Activated CD4-positive, alpha-beta memory T cell treated with anti-CD3 and anti-CD28 coated beads for 36 hours (primary cell): ENCODE data around the gene NRG2. TPM values are rescaled to one million over a fixed set of nuclear protein-coding genes. Genes with fewer than 3 reads are reported as not detected.

ENCODE experiments used
- CTCF ChIA-PET: fragments of 350-600 bp; sonication (Branson Sonifier 250); formaldehyde crosslinking; loops from one replicate; lab custom pipeline; 2021; ENCODE audit warnings: antibody characterized with exemption, inconsistent platforms; lab: Charles Lee
- POLR2A ChIA-PET: fragments of 350-600 bp; sonication (Branson Sonifier 250); formaldehyde crosslinking; loops from one replicate; lab custom pipeline; 2021; ENCODE audit warnings: antibody characterized with exemption; lab: Charles Lee
- DNase-seq: peaks from one replicate; pipeline ENCODE4 v3.0.0-alpha.2; 2020
- H3K27ac Mint-ChIP-seq: one replicate; pipeline ENCODE4 v1.8.0; 2021; ENCODE audit warnings: mixed read lengths
- H3K27me3 Mint-ChIP-seq: one replicate; pipeline ENCODE4 v1.8.0; 2021; ENCODE audit warnings: mixed read lengths
- H3K36me3 Mint-ChIP-seq: one replicate; pipeline ENCODE4 v1.8.0; 2021; ENCODE audit warnings: mixed read lengths
- H3K4me1 Mint-ChIP-seq: one replicate; pipeline ENCODE4 v1.8.0; 2021; ENCODE audit warnings: low read depth, mixed read lengths
- H3K4me3 Mint-ChIP-seq: one replicate; pipeline ENCODE4 v1.8.0; 2021; ENCODE audit warnings: mild to moderate bottlenecking, mixed read lengths
- H3K9me3 Mint-ChIP-seq: one replicate; pipeline ENCODE4 v1.8.0; 2021; ENCODE audit warnings: mixed read lengths
- intact Hi-C: fragments of 100-400 bp; cut with micrococcal nuclease; formaldehyde crosslinking; loops from one replicate; pipeline ENCODE4 v1.15.1; 2023
- total RNA-seq, 2 experiments: library from RNA; stranded (reverse); gene quantifications; one replicate each; pipeline ENCODE4 v1.2.3, GENCODE V29; 2021

The NRG2 gene
- total RNA-seq, 2 experiments from 2014 or later = not detected

GRCh38 chr5:139964994-139965565, 78.0 kb downstream of the NRG2 start:
- intact Hi-C loops = loop anchor here (5.0 kb wide), 1 partner anchor 83 kb away; no protein-coding TSS in a partner anchor
- DNase-seq = no peak
- Mint-ChIP-seq H3K27me3 (no peaks in the 10 kb centered on the region), H3K27ac (no peak overlapping the region), H3K36me3 (no peaks in the 10 kb centered on the region), H3K9me3 (no peaks in the 10 kb centered on the region), H3K4me1 (no peaks in the 10 kb centered on the region), H3K4me3 (no peak overlapping the region)
- POLR2A ChIA-PET = no interaction called here
- CTCF ChIA-PET = interaction anchor here (0.6 to 9.9 kb wide), 2 partner anchors 15 to 175 kb away, joined by 3 to 296 read pairs; no protein-coding TSS in a partner anchor

DNA sequence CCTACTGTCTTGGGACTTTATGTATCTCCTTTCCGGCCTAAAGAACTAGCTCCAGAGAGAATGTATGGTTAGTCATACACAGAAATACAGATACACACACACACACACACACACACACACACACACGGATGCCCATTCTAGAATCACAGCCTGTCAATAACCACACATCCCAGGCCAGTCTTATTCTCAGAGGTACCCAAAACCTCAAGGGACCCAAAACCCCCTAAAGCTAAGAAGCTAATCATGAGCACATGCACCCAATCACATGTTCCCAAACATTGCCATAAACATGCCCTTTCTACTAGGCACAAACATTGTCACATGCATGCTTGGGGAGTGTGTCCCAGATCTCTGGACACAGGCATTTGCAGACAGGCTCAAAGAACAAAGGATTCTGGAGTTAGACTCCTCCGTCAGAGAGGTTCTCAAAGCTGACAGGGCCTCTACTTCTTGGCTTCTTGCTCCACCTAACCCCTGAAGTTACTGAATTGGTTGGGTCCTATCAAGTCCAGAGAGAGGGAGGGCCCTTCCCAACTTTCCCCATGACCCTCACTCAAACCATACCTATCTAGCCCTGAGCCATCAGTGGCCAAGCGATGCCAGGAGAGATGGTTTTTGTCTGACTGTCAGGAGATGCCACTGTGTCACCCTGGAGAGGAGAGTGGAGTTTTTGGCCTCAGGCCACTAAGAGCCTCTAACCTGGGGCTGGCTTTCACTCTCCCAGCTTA, 78.7 kb downstream of the NRG2 start:
- Mint-ChIP-seq H3K27me3 (no peaks in the 10 kb centered on the region), H3K4me1 (no peaks in the 10 kb centered on the region), H3K4me3 (no peak overlapping the region), H3K36me3 (no peaks in the 10 kb centered on the region), H3K9me3 (no peaks in the 10 kb centered on the region), H3K27ac (no peak overlapping the region)
- intact Hi-C loops = no loop called here
- DNase-seq = no peak
- POLR2A ChIA-PET = no interaction called here
- CTCF ChIA-PET = interaction anchor here (9.9 kb wide), 1 partner anchor 174 kb away, joined by 296 read pairs; no protein-coding TSS in a partner anchor

DNA sequence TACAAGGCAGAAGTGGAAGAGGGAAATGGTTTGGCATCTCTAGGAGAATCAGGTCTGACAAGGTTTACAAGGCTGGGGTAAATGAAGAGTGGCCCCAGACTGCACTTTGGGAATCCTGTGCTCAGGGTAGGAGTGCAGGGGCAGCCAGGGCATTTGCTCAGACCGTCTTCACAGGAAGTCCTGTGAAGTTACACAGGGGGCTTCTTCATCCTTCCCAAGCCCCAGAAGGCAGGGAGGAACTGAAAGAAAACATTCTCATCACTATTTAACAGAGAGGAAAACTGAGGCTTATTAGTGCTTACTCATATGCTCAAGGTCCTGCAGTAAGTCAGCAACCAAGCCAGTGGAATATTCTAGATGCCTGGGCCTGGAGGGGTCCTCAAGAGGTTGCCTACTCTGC, 80.7 kb downstream of the NRG2 start:
- Mint-ChIP-seq H3K4me1 (no peaks in the 10 kb centered on the region), H3K27ac (no peak overlapping the region), H3K27me3 (no peaks in the 10 kb centered on the region), H3K9me3 (no peaks in the 10 kb centered on the region), H3K4me3 (no peak overlapping the region), H3K36me3 (no peaks in the 10 kb centered on the region)
- no peak for DNase-seq
- intact Hi-C loops = no loop called here
- ChIA-PET CTCF (interaction anchor here (1.0 kb wide), 1 partner anchor 175 kb away, joined by 3 read pairs; no protein-coding TSS in a partner anchor), POLR2A (no interaction called here)

DNA sequence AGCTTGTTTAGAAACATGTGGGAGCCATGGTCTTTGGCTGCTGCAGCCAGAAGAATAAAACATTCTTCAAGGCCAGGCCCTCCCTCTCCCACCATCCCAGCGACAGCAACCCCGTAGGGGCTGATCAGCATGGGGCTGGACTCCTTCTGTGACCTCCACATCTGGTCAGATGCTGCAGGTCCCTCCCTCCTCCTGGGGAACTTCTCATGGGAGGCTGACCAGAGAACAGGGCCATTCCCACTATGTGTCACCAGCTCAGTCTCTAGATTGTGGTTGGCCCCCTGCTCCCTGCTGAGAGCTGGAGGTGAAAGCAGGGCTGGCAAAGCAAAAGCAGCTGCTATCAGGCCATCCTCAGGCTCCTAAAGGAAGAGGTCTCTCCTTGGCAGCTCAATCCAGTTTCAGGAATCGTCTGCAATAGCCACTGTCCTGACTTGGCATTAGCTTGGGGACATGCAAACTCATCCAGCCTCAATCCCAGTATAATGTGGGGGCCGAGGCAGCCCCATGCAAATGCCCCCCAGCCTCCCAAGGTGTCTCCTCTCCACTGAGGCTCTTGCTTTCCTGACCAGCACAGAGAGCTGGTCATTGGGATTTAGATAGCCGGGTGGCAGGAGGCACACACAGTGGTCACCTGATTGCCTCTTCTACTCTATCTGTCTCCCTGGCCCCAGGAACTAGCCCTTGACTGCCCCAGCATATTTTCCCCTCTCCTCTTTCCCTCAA, 81.5 kb downstream of the NRG2 start:
- CTCF ChIA-PET = interaction anchor here (0.8 to 1.0 kb wide), 2 partner anchors 174 kb away, joined by 3 read pairs; no protein-coding TSS in a partner anchor
- no peaks in the 10 kb centered on the region for H3K9me3 Mint-ChIP-seq
- POLR2A ChIA-PET = no interaction called here
- H3K4me1 Mint-ChIP-seq = no peaks in the 10 kb centered on the region
- DNase-seq = no peak
- no peak overlapping the region for H3K27ac Mint-ChIP-seq
- H3K4me3 Mint-ChIP-seq = no peak overlapping the region
- no peaks in the 10 kb centered on the region for H3K27me3 Mint-ChIP-seq
- no peaks in the 10 kb centered on the region for H3K36me3 Mint-ChIP-seq
- intact Hi-C loops = no loop called here

- DNase-seq = peak; percentile 34
- POLR2A ChIA-PET = no interaction called here
Observed at GRCh38 chr5:139960723-139961383, 82.2 kb downstream of the NRG2 start.

GRCh38 chr5:139958432-139959148, 84.5 kb downstream of the NRG2 start:
- ChIA-PET CTCF (interaction anchor here (4.9 kb wide), 1 partner anchor 10 kb away, joined by 42 read pairs; no protein-coding TSS in a partner anchor), POLR2A (no interaction called here)
- Mint-ChIP-seq H3K4me3 (no peak overlapping the region), H3K9me3 (no peaks in the 10 kb centered on the region), H3K27me3 (no peaks in the 10 kb centered on the region), H3K36me3 (no peaks in the 10 kb centered on the region), H3K4me1 (no peaks in the 10 kb centered on the region), H3K27ac (no peak overlapping the region)
- no peak for DNase-seq
- intact Hi-C loops = no loop called here

More at GRCh38 chr5:139960723-139961383, 82.2 kb downstream of the NRG2 start:
- intact Hi-C loops = no loop called here
- H3K36me3 Mint-ChIP-seq = no peaks in the 10 kb centered on the region
- no peak overlapping the region for H3K27ac Mint-ChIP-seq
- CTCF ChIA-PET = interaction anchor here (0.8 kb wide), 1 partner anchor 174 kb away, joined by 3 read pairs; no protein-coding TSS in a partner anchor
- no peaks in the 10 kb centered on the region for H3K9me3 Mint-ChIP-seq
- no peaks in the 10 kb centered on the region for H3K4me1 Mint-ChIP-seq
- H3K27me3 Mint-ChIP-seq = no peaks in the 10 kb centered on the region
- H3K4me3 Mint-ChIP-seq = no peak overlapping the region

- Mint-ChIP-seq H3K4me1 (no peaks in the 10 kb centered on the region), H3K9me3 (no peaks in the 10 kb centered on the region), H3K36me3 (no peaks in the 10 kb centered on the region), H3K27ac (no peak overlapping the region), H3K4me3 (no peak overlapping the region), H3K27me3 (peaks cover 2% of the 10 kb centered on the region)
- DNase-seq = no peak
- intact Hi-C loops = no loop called here
- POLR2A ChIA-PET = no interaction called here
- CTCF ChIA-PET = interaction anchor here (1.3 to 4.9 kb wide), 2 partner anchors 13 to 169 kb away, joined by 3 to 42 read pairs; no protein-coding TSS in a partner anchor
Observed at GRCh38 chr5:139956342-139956741, 86.8 kb downstream of the NRG2 start.

- no peaks in the 10 kb centered on the region for H3K4me1 Mint-ChIP-seq
- intact Hi-C loops = no loop called here
- CTCF ChIA-PET = interaction anchor here (1.5 to 4.9 kb wide), 2 partner anchors 13 to 168 kb away, joined by 4 to 42 read pairs; no protein-coding TSS in a partner anchor
- no peaks in the 10 kb centered on the region for H3K36me3 Mint-ChIP-seq
- peaks cover 2% of the 10 kb centered on the region for H3K27me3 Mint-ChIP-seq
- POLR2A ChIA-PET = no interaction called here
- no peak for DNase-seq
- no peak overlapping the region for H3K4me3 Mint-ChIP-seq
- no peaks in the 10 kb centered on the region for H3K9me3 Mint-ChIP-seq
- H3K27ac Mint-ChIP-seq = no peak overlapping the region
Observed at GRCh38 chr5:139955616-139956273, 87.4 kb downstream of the NRG2 start.

- Mint-ChIP-seq H3K4me1 (no peaks in the 10 kb centered on the region), H3K27ac (no peak overlapping the region), H3K4me3 (no peak overlapping the region), H3K9me3 (no peaks in the 10 kb centered on the region), H3K27me3 (peaks cover 3% of the 10 kb centered on the region), H3K36me3 (no peaks in the 10 kb centered on the region)
- intact Hi-C loops = no loop called here
- ChIA-PET POLR2A (no interaction called here), CTCF (interaction anchor here (1.5 to 4.9 kb wide), 2 partner anchors 14 to 168 kb away, joined by 4 to 42 read pairs; no protein-coding TSS in a partner anchor)
- DNase-seq = no peak
Observed at GRCh38 chr5:139955053-139955605, 88.0 kb downstream of the NRG2 start.

- intact Hi-C loops = no loop called here
- CTCF ChIA-PET = interaction anchor here (1.5 to 4.9 kb wide), 2 partner anchors 15 to 167 kb away, joined by 4 to 42 read pairs; no protein-coding TSS in a partner anchor
- POLR2A ChIA-PET = no interaction called here
Observed at GRCh38 chr5:139954462-139954861, 88.6 kb downstream of the NRG2 start.

More at GRCh38 chr5:139954462-139954861, 88.6 kb downstream of the NRG2 start:
- Mint-ChIP-seq H3K27me3 (peaks cover 7% of the 10 kb centered on the region), H3K4me3 (no peak overlapping the region), H3K27ac (no peak overlapping the region), H3K4me1 (no peaks in the 10 kb centered on the region), H3K36me3 (no peaks in the 10 kb centered on the region), H3K9me3 (no peaks in the 10 kb centered on the region)
- no peak for DNase-seq
